GM18868 (cell line): ENCODE measurements around the gene LRRK1.
A peak's percentile ranks its signal among the peaks of the same experiment; 100 is the strongest.

Experiments used
- ATAC-seq: cut with Tn5 transposase; IDR thresholded peaks from one replicate; pipeline ENCODE4 v1.9.1; 2021; ENCODE audit warnings: mild to moderate bottlenecking, moderate library complexity; ENCODE audit not compliant: unreplicated experiment

The LRRK1 gene

GRCh38 chr15:101019366-101019896 lies 100.3 kb downstream of the LRRK1 start:
- ATAC-seq, result no peak

DNA sequence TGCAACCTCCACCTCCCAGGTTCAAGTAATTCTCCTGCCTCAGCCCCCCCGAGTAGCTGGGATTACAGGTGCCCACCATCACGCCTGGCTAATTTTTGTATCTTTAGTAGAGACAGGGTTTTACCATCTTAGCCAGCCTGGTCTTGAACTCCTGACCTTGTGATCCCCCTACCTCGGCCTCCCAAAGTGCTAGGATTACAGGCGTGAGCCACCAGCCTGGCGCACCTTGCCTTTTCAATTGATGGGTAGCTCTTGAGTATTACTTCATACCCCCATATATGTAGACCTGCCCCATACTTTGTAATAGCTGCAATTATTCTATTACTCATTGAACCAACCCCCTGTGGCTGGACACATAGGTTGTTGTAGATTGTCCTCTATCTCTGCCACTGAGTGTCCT lies 101.3 kb downstream of the LRRK1 start:
- ATAC-seq, result no peak

DNA sequence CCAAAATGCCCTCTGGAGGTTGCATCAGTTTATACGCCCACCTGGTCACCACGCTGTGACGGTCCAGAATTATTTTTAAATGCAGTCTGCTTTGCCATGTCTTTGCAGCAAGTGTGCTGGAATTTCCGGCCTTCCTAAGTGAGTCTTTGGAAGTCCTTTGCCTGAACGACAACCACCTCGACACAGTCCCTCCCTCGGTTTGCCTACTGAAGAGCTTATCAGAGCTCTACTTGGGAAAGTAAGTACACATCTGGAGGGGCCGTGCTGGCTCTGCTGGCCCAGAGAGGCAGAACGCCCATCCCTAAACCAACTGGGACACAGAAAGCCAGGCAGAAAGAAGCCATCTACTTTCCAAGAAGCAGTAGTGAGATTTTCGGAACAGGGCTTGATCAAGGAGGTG lies 101.8 kb downstream of the LRRK1 start:
- ATAC-seq, result no peak

- ATAC-seq, result no peak
Measured at GRCh38 chr15:101022306-101022705, 103.1 kb downstream of the LRRK1 start.

DNA sequence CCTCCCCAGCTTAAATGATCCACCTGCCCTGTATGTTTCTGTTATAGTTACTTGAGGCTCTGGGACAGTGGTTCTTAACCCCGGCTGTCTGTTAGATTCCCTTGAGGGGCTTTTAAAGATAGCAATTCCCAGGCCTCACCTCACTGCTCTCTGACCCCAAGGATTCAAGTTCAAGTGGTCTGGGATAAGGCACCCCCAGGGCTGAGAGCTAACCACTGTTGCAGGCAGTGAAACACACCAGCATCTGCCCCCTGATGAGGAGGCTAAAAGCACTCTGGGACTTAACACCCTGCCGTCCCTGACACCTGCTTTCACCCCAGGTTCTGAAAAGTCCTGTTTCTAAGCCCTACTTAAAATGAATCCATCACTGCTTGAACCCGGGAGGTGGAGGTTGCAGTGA lies 103.7 kb downstream of the LRRK1 start:
- no peak for ATAC-seq

GRCh38 chr15:101023501-101024072 lies 104.4 kb downstream of the LRRK1 start:
- ATAC-seq, result no peak

GRCh38 chr15:101024073-101024695 lies 105.0 kb downstream of the LRRK1 start:
- ATAC-seq, result no peak

DNA sequence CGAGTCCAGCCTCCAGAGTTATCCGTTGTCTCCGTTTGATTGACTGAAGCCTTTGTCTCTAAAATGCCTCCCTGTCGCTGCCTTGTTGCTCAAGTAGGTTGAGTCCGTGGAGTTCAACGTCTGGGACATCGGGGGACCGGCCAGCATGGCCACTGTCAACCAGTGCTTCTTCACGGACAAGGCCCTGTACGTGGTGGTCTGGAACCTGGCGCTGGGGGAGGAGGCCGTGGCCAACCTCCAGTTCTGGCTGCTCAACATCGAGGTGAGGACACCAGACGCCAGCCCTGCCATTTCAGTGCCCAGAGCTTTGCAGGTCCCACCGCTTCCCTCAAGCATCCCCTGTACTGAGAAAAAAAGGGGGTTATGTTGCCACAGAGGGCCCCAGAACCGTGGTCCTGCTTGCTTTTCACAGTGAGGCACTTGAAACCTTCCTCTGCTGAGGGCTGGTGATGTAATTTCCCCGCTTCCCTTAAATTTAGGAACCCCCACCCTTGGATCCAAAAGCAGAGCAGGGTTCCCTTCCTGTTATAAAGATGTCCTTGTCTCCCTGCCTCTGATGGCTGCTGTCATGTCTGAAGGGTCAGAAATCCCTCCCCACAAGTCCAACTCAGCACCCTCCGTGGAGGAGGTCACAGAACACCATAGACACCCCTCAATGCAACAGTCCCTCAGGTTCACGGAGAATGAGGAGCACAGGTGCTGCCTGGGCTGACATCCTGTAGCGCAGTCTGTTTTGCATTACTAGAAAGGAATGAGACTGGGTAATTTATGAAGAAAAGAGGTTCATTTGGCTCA lies 105.7 kb downstream of the LRRK1 start:
- ATAC-seq, result no peak

GRCh38 chr15:101025501-101025885 lies 106.3 kb downstream of the LRRK1 start:
- ATAC-seq, result no peak

- ATAC-seq, result no peak
Measured at GRCh38 chr15:101025896-101026631, 106.9 kb downstream of the LRRK1 start.

DNA sequence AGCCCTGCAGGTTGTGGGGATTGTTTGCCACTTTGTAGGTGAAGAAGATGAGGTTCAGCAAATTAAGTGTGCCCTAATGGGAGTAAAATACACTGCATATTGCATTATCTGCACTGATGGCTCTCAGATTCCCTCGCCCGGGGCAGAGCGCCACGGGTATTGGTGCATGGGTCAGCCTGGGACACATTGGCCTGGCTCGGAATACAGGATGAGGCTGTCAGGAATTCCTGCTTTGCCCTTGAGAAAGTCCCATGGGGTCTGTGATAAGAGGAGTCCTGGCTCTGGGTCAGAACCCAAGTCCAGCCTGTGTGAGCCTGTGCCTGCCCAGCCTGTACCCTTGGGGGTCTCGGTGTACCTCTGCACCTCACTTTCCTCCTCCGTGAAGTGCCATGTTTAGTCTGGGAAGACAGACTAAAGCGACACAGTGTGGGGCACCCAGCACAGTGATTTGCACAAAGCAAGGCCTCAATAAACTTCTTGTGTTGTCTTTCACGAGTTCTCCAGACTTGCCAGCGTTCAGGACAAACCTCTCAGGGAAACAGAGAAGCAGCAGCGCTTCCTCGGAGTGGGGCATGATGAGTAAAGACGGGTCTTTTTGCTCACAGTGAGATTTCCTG lies 107.6 kb downstream of the LRRK1 start:
- ATAC-seq, result no peak

DNA sequence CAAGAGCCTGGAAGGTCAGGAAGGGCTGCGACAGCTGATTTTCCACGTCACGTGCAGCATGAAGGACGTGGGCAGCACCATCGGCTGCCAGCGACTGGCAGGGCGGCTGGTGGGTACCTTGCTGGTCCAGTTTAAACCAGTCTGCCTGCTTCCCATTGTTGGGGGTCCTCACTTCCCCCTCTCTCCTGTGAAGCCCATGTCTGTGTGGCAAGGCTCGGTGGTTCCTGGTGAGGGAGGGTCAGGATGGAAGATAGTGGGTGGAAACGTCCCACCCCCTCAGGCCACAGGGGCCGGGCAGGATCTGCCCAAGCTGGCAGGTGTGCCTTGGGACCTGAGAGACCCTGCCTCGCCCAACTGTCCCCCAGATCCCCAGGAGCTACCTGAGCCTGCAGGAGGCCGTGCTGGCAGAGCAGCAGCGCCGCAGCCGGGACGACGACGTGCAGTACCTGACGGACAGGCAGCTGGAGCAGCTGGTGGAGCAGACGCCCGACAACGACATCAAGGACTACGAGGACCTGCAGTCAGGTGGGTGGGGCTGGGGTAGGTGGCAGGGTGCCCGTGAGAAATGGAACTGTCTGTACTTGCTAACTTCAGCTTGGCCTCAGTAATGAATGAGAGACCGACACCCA lies 108.2 kb downstream of the LRRK1 start:
- no peak for ATAC-seq

- no peak for ATAC-seq
Measured at GRCh38 chr15:101027920-101028319, 108.8 kb downstream of the LRRK1 start.

DNA sequence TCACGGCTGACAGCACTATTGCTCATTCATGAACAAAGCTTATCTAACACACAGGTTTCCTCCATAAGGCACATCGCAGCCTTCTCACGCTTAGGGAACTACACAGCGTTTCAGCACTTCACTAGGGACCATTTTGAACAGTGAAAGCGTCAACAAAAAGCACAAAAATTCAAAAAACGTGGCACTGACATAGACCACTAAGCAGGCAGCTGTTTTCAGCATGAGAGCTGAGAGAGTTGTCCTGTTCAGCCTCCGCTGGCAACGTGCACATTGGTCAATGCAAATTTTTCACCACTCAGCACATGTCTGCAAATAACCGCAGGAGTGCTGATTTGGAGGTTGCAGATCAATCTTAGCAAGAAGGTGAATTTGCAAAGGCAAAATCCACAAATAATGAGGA lies 109.2 kb downstream of the LRRK1 start:
- no peak for ATAC-seq

DNA sequence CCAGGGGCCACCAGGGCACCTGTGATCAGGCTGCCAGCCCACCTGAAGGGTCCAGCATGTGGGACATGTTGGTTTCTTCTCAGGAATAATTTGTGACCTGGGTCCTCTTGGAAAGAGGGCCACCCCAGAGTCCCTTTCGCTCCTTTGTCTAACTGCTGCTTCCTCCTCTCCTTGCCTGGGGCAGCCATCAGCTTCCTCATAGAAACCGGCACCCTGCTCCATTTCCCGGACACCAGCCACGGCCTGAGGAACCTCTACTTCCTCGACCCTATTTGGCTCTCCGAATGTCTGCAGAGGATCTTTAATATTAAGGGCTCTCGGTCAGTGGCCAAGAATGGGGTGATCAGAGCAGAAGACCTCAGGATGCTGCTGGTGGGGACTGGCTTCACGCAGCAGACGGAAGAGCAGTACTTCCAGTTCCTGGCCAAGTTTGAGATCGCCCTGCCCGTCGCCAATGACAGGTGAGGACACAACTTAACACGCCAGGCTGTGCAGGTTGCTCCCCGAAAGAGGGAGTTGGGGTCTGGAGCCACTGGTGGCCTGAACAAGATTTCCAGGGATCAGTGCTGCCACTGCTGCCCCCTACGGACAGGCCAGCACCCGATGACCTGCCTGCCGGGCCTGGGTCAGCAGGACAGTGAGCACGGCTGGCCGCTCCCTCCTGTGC lies 109.7 kb downstream of the LRRK1 start:
- ATAC-seq, result no peak

DNA sequence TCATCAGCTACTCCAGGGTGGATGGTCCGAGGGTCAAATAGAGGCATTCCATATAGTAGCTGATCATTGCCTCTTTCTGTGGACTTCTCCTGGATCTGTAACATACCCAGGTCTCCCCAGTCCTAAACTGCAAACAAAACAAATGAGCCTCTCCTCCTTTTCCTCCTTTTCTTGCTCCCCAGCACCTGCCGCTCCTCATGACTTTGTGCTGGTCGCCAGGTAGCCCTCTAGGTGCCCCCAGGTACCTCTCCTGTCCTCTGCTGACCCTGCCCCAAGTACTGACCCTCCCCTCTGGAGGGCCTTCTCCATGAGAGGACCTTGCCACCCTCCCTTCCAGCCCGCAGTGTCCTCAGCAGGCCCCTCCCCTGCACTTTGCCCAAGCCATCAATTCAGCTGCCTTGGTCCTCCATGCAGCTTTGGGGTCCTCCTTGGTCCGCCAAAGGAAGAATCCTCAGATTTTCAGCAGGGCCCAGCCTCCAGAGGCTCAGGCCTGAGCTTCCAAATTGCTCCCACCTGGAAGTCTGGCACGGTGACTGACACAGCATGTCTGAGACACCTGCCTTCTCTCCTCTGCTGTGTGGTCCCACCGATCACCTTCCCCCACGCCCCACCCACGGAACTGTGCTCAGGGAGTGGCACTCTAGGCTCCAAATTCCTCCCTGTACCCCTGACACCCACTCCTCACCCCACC lies 111.0 kb downstream of the LRRK1 start:
- ATAC-seq, result no peak

GRCh38 chr15:101031213-101031612 lies 112.1 kb downstream of the LRRK1 start:
- no peak for ATAC-seq

GRCh38 chr15:101033801-101034200 lies 114.6 kb downstream of the LRRK1 start:
- ATAC-seq, result no peak

DNA sequence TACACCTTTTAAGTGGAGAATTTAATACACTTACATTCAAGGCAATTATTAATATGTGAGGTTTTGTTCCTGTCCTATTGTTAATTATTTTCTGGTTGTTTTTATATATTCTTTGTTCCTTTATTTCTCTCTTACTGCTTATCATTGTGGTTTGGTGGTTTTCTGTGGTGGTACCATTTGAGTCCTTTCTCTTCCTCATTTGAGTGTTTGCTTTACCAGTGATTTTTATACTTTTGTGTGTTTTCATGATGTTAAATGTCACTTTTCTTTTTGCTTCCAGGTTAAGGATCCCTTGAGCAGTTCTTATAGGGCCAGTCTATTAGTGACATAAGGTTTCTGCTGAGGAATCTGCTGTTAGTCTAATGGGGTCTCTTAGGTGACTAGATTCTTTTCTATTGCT lies 116.5 kb downstream of the LRRK1 start:
- ATAC-seq, result peak; percentile 84
